SK-N-MC (cell line): ENCODE measurements around the gene TRIM47.

Experiments used
- EZH2 ChIP-seq: fragments of 200-600 bp; sonication (generic); IDR thresholded peaks from one replicate; pipeline ENCODE4 v1.6.1; 2017; ENCODE audit warnings: antibody characterized with exemption
- FOXP2 ChIP-seq: optimal IDR thresholded peaks from 2 replicates; pipeline ENCODE3; 2011; ENCODE audit warnings: mild to moderate bottlenecking, moderate library complexity; ENCODE audit not compliant: insufficient read depth; ENCODE audit errors: extremely low read length, control extremely low read depth
- POLR2AphosphoS5 ChIP-seq: IDR thresholded peaks from 2 replicates; pipeline ENCODE4 v1.6.1; 2012; ENCODE audit warnings: mild to moderate bottlenecking, low read depth, low read length, borderline replicate concordance

DNA sequence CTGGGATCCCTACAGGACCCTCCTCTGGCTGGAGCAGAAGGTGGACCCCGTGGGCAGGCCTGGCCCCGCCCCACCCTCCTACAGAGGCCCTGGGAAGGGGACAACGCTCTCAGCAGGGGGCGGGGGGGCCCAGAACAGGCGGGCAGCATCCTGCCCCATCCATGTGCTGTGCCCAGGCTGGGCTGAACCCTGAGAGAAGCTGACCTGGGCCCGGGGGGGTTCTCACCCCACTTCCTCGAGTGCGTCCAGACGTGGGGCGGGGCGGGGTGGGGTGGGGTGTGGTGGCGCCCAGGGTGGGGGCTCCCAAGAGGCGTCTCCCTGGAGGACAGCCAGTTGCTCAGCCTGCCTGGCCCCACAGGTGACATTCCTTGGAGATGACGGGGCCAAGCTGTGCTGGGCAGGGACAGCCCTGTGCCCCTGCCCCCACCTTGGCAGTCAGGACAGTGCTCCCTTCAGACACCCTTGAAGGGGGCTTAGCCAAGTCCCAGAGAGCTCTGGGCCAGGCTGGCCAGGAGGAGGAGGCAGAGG, 33.8 kb downstream of the TRIM47 start:
- TF ChIP-seq EZH2 (no peak), POLR2AphosphoS5 (no peak), FOXP2 (no peak)
